Rectal smooth muscle tissue (tissue), 1 donor: Measurements from ENCODE around the gene LMAN2L.

Experiments used
- H3K27ac ChIP-seq: one replicate; pipeline ENCODE4 v1.7.0; 2013; ENCODE audit warnings: low read depth, low read length, inconsistent platforms
- H3K27me3 ChIP-seq: one replicate; pipeline ENCODE4 v1.7.0; 2013; ENCODE audit warnings: low read length; ENCODE audit not compliant: control insufficient read depth, insufficient read depth
- H3K36me3 ChIP-seq: one replicate; pipeline ENCODE4 v1.7.0; 2013; ENCODE audit warnings: low read length; ENCODE audit not compliant: control insufficient read depth, insufficient read depth
- H3K4me1 ChIP-seq: one replicate; pipeline ENCODE4 v1.7.0; 2013; ENCODE audit warnings: low read length; ENCODE audit not compliant: control insufficient read depth, insufficient read depth
- H3K4me3 ChIP-seq: one replicate; pipeline ENCODE4 v1.7.0; 2013; ENCODE audit warnings: low read length
- H3K9ac ChIP-seq: one replicate; pipeline ENCODE4 v1.7.0; 2013; ENCODE audit warnings: low read length

LMAN2L gene

GRCh38 chr2:96687711-96688640 is 51.9 kb downstream of the LMAN2L start:
- Histone ChIP-seq H3K27ac (no peak overlapping the region), H3K4me3 (no peak overlapping the region), H3K36me3 (no peaks in the 10 kb centered on the region), H3K9ac (no peak overlapping the region), H3K4me1 (no peaks in the 10 kb centered on the region), H3K27me3 (no peaks in the 10 kb centered on the region)

GRCh38 chr2:96687266-96687665 is 52.6 kb downstream of the LMAN2L start:
- Histone ChIP-seq H3K4me1 (no peaks in the 10 kb centered on the region), H3K4me3 (no peak overlapping the region), H3K27ac (no peak overlapping the region), H3K9ac (no peak overlapping the region), H3K27me3 (no peaks in the 10 kb centered on the region), H3K36me3 (no peaks in the 10 kb centered on the region)

- no peak overlapping the region for H3K9ac ChIP-seq
- H3K4me3 ChIP-seq = no peak overlapping the region
- H3K27me3 ChIP-seq = no peaks in the 10 kb centered on the region
- no peaks in the 10 kb centered on the region for H3K4me1 ChIP-seq
- no peak overlapping the region for H3K27ac ChIP-seq
- H3K36me3 ChIP-seq = no peaks in the 10 kb centered on the region
Observed at GRCh38 chr2:96685577-96686459, 54.0 kb downstream of the LMAN2L start.

- H3K36me3 ChIP-seq = no peaks in the 10 kb centered on the region
- H3K4me3 ChIP-seq = no peak overlapping the region
- no peaks in the 10 kb centered on the region for H3K27me3 ChIP-seq
- H3K9ac ChIP-seq = no peak overlapping the region
- H3K4me1 ChIP-seq = no peaks in the 10 kb centered on the region
- no peak overlapping the region for H3K27ac ChIP-seq
Observed at GRCh38 chr2:96684883-96685576, 54.8 kb downstream of the LMAN2L start.

GRCh38 chr2:96683972-96684820 is 55.7 kb downstream of the LMAN2L start:
- H3K36me3 ChIP-seq = no peaks in the 10 kb centered on the region
- H3K9ac ChIP-seq = no peak overlapping the region
- H3K4me3 ChIP-seq = no peak overlapping the region

GRCh38 chr2:96683307-96683706 is 56.6 kb downstream of the LMAN2L start:
- no peaks in the 10 kb centered on the region for H3K4me1 ChIP-seq
- no peaks in the 10 kb centered on the region for H3K36me3 ChIP-seq
- no peak overlapping the region for H3K4me3 ChIP-seq
- H3K27me3 ChIP-seq = no peaks in the 10 kb centered on the region
- H3K9ac ChIP-seq = no peak overlapping the region
- H3K27ac ChIP-seq = no peak overlapping the region

More at GRCh38 chr2:96683972-96684820, 55.7 kb downstream of the LMAN2L start:
- H3K27ac ChIP-seq = no peak overlapping the region
- no peaks in the 10 kb centered on the region for H3K27me3 ChIP-seq
- no peaks in the 10 kb centered on the region for H3K4me1 ChIP-seq

GRCh38 chr2:96681540-96681939 is 58.3 kb downstream of the LMAN2L start:
- Histone ChIP-seq H3K4me3 (no peak overlapping the region), H3K27me3 (no peaks in the 10 kb centered on the region), H3K4me1 (no peaks in the 10 kb centered on the region), H3K9ac (no peak overlapping the region), H3K36me3 (no peaks in the 10 kb centered on the region), H3K27ac (no peak overlapping the region)

GRCh38 chr2:96680561-96681141 is 59.2 kb downstream of the LMAN2L start:
- no peak overlapping the region for H3K4me3 ChIP-seq
- H3K9ac ChIP-seq = no peak overlapping the region
- H3K4me1 ChIP-seq = no peaks in the 10 kb centered on the region
- no peaks in the 10 kb centered on the region for H3K36me3 ChIP-seq
- no peaks in the 10 kb centered on the region for H3K27me3 ChIP-seq
- H3K27ac ChIP-seq = no peak overlapping the region

- Histone ChIP-seq H3K36me3 (no peaks in the 10 kb centered on the region), H3K27ac (no peak overlapping the region), H3K9ac (no peak overlapping the region), H3K4me1 (no peaks in the 10 kb centered on the region), H3K4me3 (no peak overlapping the region), H3K27me3 (no peaks in the 10 kb centered on the region)
Observed at GRCh38 chr2:96679848-96680247, 60.0 kb downstream of the LMAN2L start.

- Histone ChIP-seq H3K4me3 (no peak overlapping the region), H3K27me3 (no peaks in the 10 kb centered on the region), H3K9ac (no peak overlapping the region)
Observed at GRCh38 chr2:96669539-96670215, 70.2 kb downstream of the LMAN2L start.

GRCh38 chr2:96668771-96669170 is 71.1 kb downstream of the LMAN2L start:
- no peak overlapping the region for H3K4me3 ChIP-seq
- H3K9ac ChIP-seq = no peak overlapping the region
- H3K36me3 ChIP-seq = no peaks in the 10 kb centered on the region
- H3K27ac ChIP-seq = no peak overlapping the region
- no peaks in the 10 kb centered on the region for H3K4me1 ChIP-seq
- H3K27me3 ChIP-seq = no peaks in the 10 kb centered on the region

More at GRCh38 chr2:96669539-96670215, 70.2 kb downstream of the LMAN2L start:
- Histone ChIP-seq H3K4me1 (no peaks in the 10 kb centered on the region), H3K36me3 (no peaks in the 10 kb centered on the region), H3K27ac (no peak overlapping the region)
